ENCODE results near the gene MYH9.

Gene MYH9

DNA sequence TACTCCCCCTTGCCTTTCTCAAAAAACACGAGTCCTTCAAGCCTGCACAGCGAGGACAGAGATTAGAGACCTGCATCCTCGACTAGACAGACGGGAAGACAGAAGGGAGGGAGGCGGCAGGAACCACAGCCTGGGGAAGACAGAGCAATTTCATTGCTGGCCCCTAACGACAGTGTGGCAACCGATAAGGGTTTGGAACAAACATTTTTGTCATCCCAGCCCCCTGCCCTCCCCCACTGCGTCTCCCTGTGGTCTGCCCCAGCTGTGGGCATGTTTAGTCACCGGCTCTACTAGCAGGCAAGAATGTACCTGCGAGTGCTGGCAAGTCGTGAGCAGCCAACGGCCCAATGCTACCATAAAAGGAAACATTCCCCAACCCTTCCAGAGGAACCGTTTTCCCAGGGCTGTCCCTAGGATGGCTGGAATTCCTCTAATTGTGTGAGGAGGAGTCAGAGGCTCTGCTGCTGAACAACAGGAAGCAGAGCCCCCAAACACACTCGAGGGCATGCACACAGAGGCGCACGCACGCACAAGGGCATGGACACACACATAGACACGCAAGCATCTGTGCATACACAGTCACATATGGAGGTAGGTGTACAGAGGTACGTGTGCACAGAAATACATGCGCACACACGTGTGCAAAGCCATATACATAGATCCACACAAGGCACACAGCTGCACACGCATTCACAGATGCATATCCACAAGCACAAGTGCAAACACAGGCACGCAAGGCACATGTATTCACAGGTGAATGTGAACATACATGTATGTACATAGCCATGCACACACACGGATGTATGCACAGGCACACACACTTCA, 58.3 kb downstream of the MYH9 start:
- no peak for DNase-seq

DNA sequence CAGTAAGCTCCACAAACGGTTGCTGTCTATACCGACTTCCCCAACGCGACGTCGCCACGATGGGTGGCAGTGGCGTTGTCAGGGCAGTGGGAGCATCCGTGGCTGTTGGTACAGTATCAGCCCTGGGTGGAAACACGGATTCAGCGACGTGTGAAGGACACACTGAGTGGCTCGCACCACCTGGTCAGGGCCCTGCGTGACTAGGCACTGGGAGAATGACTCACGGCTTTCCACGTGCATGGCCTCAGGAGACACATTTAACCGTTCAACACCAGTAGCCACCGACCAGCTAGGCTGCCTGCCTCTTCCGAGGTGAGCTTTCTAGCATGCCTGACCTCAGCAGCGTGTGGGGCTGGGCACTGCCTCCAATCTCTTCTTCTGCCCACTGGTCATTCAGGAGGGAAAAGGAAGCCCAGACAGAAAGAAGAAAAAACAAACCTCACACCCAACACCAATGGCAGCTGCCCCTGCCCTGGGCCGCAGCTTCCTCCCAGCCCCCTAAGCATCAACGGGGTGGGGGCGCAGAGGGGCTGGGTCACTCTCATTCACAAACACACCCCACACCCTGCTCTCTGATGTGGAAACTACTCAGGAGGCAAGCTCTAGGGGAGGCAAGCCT, 59.0 kb downstream of the MYH9 start:
- DNase-seq = no peak

DNA sequence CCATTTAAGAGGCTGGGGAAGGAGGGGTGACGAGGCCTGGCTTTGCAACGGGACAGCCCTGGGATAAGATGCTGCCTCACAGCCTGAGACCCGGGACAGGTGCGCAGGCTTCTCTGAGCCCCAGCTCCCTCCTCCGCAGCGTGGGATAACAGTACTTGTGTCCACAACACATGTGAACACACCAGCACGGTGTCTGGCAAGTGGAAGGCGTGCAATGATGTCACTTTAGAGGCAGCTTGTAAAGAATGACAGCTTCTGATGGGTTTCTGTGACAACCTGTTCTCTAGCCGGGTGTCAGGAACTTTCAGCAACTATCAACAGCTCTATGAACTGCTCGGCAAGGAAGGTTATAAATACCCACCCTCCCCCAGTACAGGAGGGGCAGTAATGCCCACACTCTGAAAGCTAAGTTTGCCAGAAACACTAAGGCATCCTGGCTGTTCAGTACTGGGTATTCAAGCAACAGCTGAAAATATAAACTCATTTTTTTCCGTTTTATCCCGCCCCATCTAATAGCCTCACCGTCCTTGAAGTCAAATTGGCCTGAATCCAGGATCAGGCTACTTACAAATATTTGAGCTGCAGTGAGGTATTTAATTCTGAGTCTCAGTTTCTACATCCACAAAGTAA, 59.7 kb downstream of the MYH9 start:
- DNase-seq = no peak

DNA sequence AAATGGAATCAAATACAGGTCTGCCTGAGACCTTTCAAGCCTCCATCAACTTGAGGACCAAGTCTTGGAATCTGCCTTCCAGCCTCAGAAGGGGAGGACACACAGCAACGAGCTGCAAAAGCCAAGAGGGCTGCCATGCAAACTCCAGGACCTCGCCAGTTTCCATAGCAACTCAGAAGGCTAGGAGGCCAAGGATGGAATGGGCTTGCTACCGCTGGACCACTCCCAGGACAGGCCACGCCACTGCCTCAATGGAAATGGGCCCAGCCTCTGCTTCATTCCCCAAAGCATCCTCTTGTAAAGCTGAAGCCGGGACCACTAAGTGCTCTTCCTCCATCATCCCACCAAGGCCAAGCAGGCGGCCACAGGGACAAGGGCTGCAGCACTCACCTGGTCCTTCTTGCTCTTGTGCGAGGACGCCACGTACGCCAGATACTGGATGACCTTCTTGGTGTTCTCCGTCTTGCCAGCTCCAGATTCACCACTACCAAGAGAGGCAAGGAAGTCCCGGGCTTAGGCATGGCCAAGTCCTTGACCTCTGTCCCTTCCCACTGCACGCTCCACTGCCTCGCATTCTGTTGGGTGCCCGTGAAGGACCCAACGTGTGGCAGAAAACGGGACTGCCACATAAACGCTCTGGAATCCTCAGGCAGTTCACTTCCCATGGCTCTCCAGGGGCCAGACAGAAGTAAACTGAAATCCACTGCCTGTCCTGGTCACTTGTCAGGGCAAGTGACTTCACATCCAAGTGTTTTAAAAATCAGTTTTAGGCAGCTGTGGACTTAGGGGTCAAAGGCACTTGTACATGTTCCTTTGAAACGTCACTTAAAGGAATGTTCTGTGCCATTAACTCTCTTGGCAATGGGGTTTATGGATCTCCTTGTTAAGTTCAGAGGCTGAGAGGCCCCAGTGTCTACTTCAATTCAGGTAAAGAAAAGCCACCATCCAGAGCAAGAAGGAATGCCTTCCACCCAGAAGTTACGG, 61.3 kb downstream of the MYH9 start:
- DNase-seq = no peak

DNA sequence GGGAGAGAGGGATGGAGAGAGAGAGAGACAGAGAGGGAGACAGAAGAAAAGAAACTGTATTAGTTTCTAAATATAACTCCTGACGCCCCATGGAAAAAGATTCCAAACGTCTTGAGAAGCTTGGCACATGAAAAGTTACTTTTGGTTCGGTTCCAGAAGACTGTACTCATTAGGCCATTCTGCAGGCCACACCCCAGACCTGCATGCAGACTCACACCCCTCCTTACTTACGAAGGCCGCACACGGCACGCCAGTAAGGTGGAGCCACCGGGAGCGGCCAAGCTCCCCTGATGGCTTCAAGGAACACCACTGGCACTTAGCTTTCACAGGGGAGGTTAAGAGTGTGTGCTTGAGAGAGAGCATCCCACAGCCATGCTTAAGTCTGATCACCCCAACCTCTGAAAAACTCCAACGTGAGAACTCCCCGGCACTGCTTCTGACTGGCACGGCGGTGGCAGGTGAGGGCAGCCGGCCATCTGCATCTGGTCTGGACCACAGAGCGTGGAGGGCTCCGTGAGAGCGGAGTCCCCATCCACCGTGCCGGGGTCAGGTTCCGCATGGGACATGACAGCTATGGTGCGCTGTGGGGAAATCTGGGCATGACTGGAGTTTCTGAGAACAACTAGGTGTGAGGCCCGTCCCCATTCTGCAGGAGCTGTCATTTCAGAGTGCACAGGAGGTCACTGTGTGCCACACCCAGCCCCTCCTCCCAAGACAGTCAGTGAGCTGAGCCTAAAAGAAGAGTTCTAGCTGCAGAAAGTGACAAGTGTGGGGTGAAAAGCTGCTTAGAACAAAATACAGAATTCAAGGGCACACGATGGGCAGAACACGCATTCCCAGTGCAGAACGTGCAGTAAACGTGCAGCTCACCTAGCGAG, 62.4 kb downstream of the MYH9 start:
- DNase-seq = no peak

DNA sequence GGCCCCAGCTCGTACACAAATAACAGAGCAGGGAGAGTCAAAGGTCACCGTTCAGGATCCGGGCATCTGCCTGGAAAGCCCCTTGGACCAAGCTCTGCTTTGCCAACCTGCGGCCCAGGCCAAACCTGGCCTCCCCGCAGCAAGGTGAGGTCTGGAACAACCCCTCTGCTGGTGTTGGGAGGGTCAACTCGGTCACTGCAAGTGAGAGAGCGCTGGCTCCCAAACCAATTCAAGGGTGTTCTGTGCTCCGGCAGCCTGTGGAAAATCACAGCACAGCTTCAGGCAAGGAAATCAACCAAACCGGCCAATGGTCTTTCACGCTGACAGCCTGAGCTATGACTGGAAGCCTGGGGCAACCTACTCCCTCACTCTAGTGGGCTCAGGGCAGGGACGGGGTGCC, 63.4 kb downstream of the MYH9 start:
- DNase-seq = no peak

DNA sequence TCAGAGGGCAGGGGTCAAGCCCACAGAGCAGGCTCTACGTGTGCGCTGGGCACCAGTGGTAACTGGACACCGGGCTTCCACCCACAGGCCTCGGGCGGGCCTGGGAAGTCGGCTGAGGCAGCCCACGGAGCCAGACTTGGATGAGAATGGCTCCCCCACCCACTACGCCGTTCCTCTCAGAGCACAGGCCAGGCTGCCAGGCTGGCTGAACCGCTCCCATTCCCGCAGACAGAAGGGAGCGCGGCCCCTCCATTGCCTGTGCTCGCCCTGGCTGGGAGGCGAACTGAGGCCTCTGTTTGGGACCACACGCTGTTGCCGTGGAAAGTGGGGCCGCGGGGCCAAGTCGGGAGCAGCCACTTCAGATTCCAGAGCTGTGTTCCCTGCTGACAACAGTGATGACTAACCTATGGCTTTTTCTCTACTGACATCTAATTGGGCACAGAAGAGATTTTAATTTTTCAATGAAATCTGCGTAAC, 63.9 kb downstream of the MYH9 start:
- DNase-seq = no peak

DNA sequence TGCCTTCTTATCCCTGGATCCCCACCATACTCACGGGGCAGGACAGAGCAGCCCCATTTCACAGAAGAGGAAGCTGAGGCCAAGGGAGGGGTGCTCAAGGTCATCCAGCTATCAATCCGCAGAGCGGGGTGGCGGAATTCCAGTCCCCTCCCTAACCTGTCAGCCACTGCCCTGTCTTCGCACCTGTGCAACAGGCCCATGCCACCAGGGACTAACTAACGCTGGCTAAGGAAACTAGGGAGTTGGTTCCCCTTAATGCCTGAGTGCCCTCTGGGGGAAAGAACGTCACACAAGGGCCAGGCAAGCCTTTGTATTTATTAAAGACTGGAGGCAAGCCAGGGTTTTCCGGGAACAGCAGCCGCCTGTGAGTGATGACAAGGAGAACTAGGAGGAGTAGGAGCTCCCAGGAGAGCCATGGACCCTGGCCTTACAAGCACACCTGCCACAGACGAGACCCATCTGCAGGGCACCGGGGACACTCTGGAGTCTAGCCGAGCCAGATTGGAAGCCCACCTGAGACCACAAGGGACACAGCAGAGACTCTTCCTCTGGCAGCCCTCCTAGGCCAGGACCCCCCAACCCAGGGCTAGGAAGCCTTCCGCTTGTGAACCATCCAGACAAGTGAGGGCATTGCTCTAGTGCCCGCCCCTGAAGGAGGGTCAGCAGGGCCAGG, 64.4 kb downstream of the MYH9 start:
- no peak for DNase-seq

DNA sequence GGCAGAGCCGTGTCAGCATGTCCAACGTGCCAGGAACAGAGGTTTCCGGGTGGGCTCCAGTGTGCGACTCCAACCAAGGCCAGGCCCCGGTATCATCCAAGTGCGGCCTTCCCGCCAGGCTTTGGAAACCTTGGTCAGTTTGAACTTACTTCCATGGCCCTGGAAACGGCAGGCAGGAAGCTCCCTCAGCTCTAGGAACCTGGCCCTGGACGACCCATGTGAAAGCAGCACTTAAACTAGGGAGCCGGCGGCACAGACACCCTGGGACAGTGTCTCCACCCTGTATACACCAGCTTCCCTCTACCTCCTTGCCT, 65.2 kb downstream of the MYH9 start:
- DNase-seq = no peak

DNA sequence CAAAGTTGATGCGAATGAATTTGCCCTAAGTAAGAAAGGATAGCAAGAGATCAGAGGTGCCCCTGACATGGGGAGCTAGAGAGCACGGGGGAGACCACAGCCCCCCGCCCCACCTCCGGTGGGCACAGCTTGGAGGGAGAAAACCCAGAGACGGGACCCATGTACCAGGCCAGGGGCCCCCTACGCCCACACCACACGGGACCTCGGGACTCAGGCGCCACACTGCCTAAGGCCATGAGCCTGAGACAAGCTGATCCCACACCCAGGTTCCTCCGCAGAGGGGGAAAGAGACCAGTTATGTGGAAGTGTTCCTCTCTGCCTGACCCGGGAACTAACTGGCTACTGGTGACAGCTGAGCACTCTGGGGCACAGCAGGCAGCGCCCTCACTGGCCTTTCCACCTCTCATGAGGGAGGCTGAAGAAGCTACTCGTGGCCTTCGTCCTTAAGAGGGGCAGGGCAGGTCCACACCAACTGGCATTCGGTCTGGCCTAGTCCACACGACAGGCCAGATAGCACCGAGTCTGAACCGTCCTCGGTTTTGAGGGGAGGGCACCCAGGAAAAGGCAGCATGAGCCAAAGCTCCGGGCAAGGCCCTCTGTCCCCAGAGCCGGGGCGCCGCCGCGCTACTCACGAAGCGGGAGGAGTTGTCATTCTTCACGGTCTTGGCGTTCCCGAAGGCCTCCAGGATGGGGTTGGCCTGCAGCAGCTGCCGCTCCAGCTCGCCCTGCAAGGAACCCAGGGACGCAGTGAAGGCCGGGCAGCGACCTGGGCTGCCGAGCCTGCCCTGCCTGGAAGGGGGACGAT, 65.8 kb downstream of the MYH9 start:
- DNase-seq = no peak

DNA sequence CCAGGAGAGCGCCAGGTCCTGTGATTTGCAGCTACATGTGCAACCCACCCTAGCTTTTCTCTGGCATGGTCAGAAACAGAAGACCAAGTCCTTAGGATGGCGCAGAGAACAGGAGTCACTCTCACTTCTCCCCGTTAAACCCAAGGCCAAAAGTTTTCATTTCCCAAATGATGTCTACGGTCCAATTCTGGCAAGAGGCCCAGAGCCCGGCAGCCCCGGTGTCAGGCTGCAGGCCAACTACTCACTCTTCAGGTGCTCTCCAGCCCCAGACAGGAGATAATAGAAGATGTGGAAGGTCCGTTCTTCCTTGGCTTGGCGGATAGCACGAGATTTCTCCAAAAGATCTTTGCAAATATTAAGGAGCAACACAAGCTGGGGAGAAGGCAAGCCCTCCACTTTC, 67.2 kb downstream of the MYH9 start:
- DNase-seq = no peak

DNA sequence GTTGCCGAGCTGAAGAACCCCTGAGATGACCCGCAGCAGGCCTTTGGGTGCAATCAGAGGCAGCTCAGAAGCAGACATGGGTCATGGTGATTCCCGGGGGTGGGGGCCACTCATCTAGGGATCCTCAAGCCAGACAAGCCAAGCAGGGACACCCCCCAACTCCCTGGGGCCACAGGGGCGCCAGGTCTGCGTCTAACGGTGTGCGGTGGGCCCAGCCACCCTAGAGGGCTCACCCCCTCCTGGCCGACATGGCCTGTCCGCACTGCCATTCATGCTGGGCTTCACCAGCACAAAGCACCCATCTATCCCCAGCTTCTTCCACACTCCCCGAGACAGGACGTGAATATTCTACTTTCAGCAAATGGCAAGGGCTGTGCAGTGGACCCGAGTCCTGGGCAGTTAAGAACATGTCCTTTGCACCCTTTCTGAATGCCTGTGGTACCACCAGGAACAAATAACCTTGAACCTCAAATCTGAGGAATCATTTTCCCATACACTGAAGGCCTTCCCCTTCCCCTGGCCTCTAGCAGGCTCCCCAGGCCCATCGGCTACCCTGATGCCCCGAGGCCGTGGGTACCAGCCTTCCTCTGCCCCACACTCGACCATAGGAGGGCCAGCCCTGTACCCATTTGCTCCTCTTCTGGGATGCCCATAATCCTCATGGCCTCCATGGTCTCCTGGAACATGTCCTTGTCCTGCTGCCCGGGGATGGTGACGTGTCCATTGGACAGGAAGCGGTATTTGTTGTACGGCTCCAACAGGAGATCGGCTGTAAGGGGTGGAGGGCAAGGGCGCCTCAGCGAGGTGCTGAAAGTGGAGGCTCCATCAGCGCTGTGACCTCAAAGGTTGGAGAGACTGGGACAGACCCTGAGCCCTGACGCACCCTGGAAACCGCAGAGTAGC, 67.9 kb downstream of the MYH9 start:
- no peak for DNase-seq

DNA sequence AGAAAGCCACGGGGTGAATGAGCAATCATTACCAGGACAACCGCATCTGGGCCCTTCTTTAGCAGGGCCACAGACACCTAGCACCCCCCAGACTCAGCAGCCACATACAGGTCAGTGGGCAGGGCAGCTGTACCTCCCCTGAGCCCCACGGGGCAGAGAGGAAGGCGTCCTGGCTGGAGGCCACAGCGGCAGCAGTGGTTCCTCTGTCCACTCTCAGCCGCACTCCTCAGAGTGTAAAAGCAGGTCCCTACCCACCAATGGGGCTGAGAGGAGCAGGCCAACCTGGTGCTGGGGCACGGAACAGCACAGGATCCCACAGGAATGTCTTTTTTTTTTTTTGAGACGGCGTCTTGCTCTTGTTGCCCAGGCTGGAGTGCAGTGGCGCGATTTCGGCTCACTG, 69.3 kb downstream of the MYH9 start:
- no peak for DNase-seq

DNA sequence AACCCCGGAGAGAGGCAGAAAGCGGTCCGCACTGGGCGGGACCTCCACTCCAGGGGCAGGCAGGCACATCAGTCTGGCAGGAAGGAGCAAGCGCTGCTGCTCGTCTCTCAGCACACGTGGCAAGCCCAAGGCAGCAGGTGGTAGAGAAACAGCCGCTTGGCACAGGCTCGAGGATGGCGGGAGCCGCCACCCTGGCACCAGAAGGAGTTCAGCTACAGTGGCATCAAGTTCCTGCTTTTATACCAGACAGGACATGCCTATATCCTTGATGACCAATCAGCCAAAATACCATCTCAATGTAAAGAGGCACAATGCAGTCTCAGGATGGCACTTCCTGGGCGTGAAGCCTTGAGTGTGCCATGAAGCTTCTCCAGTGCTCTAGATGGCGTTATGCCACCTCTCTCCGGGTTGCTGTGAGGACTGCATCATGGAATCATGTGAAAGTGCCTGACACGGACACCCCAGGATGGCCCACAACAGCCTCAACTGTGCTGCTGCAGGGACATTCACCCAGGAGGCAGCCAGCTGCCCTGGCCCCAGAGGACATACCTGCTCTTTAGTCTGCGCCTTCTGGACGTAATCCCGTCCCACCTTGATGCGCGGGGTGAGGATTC, 70.0 kb downstream of the MYH9 start:
- no peak for DNase-seq

DNA sequence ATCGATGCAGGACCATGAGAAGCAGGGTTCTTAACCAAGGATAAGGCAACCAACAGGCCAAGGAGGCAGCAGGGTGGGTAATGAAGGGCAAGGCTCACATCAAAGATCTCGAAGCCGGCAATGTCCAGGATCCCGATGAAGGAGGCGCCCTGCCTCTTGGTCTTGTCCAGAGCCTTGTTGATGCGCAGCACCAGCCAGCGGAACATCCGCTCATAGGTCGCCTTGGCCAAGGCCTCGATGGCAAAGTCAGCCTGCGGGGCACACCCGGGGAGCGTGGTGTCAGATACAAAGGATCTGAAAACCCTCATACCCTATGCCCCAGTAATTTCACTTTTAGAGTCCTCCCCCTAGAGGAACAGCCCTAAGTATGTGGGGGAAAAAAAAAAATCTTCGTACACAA, 71.3 kb downstream of the MYH9 start:
- DNase-seq = no peak

DNA sequence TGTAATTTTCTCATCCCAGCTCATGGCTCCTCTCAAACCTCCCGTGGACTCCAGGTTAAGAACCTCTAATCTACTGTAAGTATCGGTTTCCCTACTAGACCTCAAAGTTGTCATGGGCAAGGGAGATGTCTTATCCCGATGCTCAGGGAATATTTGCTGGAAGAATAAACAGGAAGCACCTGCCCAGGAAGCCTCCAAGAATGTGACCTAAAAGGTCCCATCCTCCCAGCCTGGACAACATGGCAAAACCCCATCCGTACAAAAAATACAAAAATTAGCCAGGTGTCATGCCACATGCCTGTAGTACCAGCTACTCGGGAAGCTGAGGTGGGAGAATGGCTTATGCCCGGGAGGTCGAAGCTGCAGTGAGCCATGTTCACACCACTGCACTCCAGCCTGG, 72.4 kb downstream of the MYH9 start:
- DNase-seq = no peak

DNA sequence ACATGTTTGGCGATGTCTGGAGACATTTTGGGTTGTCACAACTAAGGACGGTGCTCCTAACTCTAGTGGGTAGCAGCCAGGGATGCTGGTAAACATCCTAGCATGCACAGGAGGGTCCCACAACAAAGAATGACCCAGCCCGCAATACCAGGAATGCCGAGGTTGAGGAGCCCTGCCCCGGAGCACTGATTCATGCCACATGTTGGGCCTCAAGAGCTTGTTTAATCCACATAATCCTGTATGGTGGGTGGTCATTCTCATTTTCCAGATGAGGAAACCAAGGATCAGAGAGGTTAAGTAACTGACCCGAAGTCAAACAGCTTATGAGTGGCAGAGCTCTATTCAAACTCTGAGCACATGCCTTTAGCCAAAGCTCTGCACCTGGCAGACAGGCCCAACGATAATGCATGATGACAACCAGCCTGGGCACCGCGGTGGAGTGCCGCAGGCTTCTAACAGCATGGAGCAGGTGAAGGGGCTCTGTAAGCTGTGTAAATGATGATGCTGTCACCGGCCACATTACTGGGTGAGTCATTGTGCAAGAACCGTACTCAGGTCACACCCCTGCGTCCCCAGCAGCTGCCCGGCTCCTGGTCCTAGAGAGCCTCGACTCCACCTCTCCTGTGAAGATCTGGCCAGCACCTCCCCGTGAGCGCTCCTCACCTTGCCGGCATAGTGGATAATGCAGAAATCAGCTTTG, 76.2 kb downstream of the MYH9 start:
- DNase-seq = no peak

DNA sequence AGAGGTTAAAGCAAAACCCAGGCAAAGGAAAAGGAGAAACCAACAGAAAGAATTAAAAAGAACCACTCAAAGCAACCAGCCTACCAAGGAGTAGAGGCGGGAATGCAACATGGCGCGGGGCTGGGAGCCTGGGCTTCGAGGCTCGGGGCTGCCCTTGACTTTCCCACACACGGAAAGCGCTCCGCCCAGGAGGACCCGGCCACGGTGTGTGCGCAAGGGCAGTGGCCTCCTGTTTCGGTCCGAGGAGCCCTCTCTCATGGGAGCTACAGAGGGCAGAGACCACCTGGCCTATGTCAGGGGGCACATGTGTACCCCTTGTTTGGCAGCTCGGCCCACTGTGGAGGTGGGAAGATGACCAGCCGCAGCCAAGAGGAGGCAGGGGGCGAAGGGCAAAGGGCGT, 78.9 kb downstream of the MYH9 start:
- DNase-seq = no peak
